Sigmoid colon (tissue), 4 donors: ENCODE data around the gene RPLP1.

Experiments
- EP300 ChIP-seq, 4 donors: sonication (generic); formaldehyde crosslinking; IDR thresholded peaks; one replicate each; pipeline ENCODE4 v1.6.1; 2017; ENCODE audit warnings: antibody characterized with exemption in 4 of 4
- POLR2A ChIP-seq, 2 donors: fragments of 450-650 bp; IDR thresholded peaks; one replicate each; pipeline ENCODE4 v1.6.1; 2016; ENCODE audit warnings: antibody characterized with exemption in 2 of 2, mild to moderate bottlenecking in 2 of 2, moderate library complexity in 2 of 2
- TF ChIP-seq, protein P1 (sequence below), 4 experiments: fragments of 450-650 bp in 3 of 4; fragments of 200-600 bp in 1 of 4; IDR thresholded peaks; one replicate each; pipeline ENCODE4 v1.5.1; 2016 to 2019; ENCODE audit warnings: antibody characterized with exemption in 4 of 4, mild to moderate bottlenecking in 3 of 4, moderate library complexity in 2 of 4

DNA sequence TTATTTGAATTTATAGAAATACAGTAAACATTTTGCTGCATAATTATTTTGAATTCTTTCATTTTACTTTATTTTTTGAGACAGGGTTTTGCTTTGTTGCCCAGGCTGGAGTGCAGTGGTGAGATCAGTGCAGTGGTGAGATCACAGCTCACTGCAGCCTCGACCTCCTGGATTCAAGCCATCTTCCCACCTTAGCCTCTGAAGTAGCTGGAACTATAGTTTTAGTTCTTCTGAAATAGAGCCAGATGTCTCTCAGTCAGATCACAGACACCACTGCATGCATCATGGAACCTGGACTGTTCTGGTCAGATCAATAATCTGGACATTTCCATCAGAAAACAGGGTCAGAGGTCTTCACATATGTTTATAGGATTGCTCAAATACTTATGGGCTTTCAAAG lies 7.9 kb downstream of the RPLP1 start:
- TF ChIP-seq, protein P1, sequence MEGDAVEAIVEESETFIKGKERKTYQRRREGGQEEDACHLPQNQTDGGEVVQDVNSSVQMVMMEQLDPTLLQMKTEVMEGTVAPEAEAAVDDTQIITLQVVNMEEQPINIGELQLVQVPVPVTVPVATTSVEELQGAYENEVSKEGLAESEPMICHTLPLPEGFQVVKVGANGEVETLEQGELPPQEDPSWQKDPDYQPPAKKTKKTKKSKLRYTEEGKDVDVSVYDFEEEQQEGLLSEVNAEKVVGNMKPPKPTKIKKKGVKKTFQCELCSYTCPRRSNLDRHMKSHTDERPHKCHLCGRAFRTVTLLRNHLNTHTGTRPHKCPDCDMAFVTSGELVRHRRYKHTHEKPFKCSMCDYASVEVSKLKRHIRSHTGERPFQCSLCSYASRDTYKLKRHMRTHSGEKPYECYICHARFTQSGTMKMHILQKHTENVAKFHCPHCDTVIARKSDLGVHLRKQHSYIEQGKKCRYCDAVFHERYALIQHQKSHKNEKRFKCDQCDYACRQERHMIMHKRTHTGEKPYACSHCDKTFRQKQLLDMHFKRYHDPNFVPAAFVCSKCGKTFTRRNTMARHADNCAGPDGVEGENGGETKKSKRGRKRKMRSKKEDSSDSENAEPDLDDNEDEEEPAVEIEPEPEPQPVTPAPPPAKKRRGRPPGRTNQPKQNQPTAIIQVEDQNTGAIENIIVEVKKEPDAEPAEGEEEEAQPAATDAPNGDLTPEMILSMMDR (IDR thresholded peaks at IDR 0.05), result no peak
- TF ChIP-seq POLR2A (IDR thresholded peaks at IDR 0.05) (no peak), EP300 (IDR thresholded peaks at IDR 0.05) (no peak)
